ENCODE measurements around the gene NHLRC2.

NHLRC2 gene

DNA sequence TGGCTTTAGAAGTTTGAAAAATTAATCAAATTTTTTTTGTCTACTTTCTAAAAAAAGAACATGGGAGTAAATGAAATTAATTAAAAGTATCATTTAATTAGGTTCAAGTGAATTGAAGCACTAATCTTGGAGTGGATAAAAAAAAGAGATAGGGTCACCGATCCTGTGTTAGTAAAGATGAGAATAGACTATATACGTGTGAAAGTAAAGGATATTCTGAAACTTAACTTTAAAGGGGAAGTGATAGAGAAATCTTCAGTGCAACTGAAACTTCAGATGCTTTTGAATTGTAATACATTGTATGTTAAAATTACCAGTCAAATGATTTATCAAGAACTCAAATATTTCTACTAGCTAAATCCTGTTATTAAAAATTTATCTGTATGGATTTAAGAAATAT is 4.8 kb downstream of the NHLRC2 start:
- no peak for DNase-seq (ENCODE audit: low read depth)

DNA sequence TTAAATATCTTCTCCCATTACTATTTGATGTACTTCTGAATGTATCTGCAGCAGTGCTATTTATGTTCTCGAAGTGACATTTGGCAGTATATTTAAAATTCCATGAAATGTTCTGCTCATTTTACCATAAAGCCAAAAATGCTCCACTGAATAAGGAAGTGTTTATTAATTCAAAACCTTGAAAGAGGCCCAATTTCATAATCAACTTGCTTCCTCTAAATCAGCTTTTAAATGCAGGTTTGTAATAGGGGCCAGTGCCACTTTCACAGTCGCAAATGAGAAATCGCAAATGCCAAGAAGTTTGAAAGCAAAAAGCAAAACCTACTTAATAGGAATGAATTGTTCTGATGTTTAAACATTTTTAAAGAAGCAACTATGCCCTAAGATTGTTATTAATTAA is 11.4 kb downstream of the NHLRC2 start:
- no peak for DNase-seq (ENCODE audit: low read depth)

DNA sequence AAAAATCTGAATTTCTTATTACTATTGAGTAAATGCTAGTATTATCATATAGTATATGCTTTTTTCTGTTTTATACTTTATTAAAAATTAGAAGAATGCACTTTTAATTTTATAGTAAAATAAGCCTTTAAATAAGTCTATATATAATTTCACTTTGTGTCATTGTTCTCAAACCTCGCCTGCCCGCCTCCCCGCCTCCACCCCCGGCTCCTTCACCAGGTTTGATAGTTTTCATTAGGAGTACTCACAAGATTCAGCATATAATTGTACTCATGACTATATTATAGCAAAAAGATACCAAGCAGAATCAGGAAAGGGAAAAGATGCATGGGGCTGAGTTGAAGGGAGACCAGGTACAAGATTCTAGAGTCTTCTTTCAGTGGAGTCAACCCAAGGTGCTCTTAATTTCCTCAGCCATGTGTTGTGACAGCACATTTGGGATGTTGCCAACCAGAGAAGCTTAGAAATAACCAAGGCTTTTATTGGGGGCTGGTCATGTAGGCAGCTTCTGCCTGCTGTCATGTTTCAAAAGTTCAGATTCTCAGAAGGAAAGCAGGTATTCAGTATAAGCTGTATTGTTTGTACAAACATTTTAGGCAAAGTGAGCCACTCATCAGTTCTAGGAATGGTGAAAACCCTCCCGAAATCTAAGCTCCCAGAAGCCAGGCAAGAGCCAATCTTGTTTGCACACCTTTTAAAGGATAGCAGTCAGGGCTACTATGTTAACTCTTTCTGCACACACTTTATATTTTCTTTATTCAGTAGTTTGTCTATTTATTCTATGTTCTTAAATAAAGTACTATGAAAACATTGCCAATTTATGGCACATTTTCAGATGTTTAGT is 12.3 kb downstream of the NHLRC2 start:
- DNase-seq (ENCODE audit: low read depth): no peak

DNA sequence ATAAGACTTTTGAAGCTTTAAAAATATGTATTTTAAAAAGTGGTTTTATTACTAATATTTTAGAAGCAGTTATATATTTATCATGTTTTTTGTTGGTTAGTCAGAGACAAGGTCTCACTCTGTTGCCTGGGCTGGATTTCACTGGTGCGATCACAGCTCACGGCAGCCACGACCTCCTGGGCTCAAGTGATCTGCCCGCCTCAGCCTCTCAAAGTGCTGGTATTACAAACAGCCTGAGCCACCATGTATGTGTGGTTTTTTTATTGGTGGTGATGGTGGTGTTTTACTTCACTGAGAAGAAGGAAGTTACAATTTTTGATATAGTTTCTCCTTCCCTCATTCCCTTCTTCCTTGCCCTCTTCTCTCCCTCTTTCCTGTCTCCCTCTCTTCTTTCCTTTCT is 13.4 kb downstream of the NHLRC2 start:
- DNase-seq (ENCODE audit: low read depth): no peak

DNA sequence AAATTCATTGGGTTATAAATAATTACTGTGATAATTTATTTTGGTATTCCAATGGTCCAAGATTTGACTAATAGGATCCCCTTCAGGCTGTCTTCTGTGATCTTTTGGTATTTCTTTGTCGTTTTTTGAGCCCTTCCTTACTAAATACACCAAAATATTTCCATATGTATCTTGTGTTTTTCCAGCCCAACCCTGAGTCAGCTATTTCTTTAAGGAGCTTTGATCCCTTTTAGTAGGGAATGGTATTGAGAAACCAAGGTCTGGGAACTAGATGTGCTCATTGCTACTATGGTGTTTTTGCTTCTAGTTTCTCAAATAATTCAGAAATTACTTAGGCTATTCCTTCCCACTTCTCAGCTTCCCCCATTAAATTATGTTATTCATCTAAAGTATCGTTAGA is 15.3 kb downstream of the NHLRC2 start:
- no peak for DNase-seq (ENCODE audit: low read depth)

DNA sequence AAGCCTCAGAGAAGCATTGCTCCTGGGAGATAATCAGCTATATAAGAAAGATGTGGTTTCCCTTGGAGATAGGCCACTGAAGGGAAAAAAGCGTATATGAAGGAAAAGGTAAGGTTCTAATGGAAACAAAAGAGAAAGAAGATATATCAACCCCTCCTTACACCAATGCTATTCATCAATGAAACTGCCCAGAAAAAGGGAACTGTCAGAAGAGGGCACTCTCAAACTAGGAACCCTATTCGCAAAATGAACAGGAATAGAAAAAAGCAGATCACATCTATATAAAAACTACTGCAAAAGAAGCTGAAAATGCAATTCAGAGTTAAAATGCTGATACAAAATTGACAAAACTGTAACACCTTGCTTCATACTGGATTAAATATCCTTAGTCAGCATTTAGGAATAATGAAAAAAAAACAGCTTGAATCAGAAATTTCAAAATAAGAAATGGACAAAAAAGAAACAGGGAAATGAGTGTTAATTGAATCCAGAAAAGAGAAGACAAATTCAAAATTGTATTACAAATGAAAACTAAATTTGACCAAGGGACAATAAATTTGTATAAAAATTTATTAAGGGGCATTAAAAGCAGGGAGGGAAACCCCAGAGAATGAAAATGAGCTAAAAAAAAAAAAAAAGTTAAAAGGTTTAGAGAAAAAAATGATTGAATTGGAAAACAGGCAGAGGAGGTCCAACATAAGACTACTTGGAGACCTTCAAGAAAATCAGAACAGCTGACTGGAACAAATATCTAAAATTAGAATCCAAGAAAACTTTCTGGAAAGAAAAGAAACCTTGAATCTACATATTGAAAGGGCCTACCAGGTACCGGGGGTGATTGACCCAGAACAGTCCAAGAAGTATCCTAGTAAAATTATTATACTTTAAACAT is 17.9 kb downstream of the NHLRC2 start:
- no peak for DNase-seq (ENCODE audit: low read depth)

DNA sequence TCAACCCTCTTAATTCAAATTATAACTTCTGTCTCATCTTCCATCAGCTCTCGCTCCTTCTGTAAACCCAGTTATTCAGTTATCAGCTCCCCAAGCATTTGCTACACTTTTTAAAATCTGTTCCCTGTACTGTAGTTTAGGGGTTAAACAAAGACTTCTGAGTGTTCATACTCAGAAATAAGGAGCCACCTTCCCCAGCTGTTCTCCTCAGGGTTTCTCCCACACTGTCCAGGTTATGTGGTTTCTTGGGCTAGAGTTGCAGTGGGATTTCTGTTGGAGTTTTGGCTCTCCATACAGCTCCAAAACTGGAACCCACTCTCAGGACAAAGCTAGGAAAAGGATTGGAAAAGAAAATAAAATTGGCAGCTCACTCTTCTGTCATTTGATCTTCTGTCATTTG is 20.8 kb downstream of the NHLRC2 start:
- DNase-seq (ENCODE audit: low read depth): no peak

DNA sequence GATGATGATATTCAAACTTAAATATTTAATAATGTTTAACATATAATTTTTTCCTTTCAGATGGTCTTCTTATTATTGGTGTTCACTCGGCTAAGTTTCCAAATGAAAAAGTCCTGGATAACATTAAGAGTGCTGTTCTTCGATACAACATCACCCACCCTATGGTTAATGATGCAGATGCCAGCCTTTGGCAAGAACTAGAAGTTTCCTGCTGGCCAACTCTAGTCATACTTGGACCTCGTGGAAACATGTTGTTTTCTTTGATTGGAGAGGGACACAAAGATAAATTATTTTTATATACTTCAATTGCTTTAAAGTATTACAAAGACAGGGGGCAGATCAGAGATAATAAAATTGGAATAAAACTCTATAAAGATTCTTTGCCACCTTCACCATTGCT is 22.0 kb downstream of the NHLRC2 start:
- DNase-seq (ENCODE audit: low read depth): no peak

DNA sequence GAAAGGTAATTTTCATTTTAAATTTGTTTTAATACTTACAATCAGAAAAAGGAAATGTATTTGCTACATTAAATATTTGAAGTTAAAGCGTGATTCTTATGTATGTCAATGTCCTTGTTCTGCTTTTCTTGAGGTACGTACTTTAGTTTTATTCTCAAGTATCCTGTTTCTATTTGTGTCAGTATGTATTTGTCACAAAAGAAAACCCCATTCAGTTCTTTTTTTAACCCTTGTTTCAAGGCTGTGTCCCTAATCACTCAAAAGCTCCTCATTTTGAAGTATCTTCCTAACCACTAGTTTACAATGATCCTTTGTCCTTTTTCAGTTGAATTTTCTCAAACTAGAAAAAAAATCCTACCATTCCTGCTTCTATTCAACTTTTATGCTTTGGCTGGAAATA is 25.2 kb downstream of the NHLRC2 start:
- no peak for DNase-seq (ENCODE audit: low read depth)

DNA sequence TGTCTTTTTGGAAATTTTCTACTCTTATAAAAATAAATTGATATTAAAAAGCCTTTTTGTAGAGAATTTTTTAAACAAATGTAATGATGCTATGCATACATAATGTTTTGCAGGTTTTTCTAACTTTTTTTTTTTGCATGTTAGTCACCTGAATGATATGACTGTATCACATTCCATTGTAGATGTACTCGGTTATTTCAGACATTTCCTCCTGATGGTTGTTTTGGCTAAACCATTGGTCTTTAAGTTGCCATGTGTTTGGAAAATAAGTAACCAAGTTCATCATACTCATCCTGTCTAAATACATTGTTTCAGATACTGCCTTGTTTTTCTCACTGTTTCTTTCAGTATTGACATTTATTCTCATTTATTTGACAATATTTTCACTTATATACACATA is 25.8 kb downstream of the NHLRC2 start:
- DNase-seq (ENCODE audit: low read depth): no peak

DNA sequence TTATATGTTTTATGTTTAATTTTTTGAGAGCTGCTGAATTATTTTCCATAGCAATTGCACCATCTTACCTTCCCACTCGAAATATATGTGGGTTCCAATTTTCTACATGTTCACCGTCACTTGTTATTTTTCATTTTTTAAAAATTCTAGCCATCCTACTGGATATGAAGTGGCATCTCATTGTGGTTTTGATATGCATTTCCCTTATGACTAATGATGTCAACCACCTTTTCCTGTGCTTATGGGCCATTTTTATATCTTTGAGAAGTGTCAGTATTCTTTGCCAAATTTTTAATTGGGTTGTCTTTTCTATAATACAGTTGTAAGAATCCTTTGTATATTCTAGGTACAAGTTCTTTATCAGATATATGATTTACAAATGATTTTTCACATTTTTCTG is 27.8 kb downstream of the NHLRC2 start:
- DNase-seq (ENCODE audit: low read depth): no peak

DNA sequence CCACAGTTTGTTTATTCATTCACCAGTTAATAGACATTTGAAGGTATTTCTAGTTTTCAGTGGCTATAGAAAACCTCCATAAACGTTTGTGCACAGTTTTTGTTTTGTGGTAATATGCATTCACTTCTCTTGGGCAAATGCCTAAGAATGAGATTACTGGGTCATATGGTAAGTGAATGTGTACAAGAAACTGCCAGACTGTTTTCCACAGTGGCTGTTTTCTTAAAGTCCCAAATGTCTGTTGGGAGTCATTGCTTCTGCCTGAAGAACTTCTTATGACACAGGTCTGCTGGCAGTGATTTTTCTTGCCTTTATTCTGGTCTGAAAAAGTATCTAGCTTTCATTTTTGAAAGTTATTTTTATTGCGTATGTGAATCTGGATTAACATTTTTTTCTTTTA is 35.5 kb downstream of the NHLRC2 start:
- no peak for DNase-seq (ENCODE audit: low read depth)

DNA sequence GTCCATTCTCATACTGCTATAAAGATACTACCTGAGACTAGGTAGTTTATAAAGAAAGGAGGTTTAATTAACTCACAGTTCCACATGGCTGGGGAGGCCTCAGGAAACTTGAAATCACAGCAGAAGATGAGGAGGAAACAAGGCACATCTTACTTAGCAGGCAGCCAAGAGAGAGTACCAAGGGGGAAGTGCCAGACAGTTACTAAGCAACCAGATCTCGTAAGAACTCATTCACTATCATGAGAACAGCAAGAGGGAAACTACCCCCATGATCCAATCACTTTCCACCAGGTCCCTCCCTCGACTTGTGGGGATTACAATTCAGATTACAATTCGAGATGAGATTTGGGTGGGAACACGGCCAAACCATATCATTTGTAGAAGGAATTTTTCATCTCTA is 36.3 kb downstream of the NHLRC2 start:
- no peak for DNase-seq (ENCODE audit: low read depth)

DNA sequence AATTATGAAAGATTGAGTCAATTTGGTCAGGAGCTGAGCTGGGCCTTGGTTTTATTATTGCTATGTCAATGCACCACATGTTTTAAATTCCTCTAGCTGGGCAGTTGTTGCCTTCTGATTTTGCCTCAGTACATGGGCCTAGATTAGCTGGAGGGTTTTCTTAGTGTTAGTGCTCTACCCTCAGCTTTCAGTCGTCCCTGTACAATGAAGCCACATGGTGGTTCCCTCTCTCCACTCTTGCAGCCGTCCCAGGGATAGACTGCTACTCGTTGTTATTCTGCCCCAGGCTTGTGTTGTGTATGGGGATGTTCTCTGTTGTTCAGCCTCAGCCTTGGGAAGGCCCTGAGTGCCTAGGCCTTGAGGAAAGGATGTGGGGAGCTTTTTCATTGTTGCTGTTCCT is 37.0 kb downstream of the NHLRC2 start:
- DNase-seq (ENCODE audit: low read depth): no peak

DNA sequence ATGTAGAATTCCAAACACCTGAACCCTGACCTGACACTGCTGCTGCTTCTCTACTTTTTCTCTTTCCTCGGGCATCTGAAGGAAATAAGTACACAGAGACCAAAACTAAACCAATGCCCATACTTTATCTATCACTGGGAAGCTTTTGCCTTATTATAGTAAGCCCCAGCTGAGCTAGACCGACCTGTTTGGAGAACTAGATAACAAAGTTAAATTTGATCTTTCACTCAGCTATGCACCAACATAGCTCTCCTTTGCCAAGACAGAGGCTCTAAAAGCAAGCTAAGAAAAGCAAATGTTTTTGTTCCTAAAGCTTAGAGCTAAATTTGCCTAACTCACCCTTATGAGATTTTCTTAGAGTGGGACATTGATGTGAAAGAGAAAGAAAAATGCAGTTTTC is 39.1 kb downstream of the NHLRC2 start:
- DNase-seq (ENCODE audit: low read depth): no peak

DNA sequence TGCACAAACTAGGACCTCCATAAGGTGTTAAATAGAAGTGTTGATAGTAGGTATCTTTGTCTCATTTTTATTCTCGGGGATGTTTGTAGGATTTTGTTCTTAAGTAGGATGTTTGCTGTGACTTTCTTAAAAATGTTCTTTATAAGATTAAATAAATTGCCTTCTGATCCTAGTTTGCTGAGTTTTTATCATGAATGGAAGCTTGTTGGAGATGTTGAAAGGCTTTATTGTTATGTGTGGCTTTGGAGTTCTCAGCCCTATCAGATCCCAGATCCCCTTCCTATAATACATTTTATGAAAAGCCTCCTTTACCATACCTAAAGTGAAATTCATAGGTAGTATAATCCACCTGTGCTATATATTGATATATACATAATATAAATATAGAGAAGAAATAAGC is 40.1 kb downstream of the NHLRC2 start:
- DNase-seq (ENCODE audit: low read depth): no peak

DNA sequence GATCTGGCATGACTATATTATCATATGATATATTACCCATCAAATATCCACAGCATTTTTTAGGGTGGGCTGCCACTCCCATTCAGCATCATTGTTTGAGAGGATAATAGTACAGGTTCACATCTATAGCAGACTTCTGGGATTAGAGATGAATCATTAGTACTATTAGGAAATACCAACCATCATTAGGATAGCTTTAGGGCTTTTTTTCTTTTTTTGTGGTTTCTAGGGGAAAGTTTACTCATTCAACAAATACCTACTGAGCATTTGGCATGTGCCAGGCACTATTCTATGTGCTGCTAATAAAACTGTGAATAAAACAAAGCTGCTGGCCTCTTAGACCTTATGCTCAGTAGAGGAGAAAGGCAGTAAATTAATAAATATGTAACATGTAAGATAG is 40.6 kb downstream of the NHLRC2 start:
- DNase-seq (ENCODE audit: low read depth): no peak

DNA sequence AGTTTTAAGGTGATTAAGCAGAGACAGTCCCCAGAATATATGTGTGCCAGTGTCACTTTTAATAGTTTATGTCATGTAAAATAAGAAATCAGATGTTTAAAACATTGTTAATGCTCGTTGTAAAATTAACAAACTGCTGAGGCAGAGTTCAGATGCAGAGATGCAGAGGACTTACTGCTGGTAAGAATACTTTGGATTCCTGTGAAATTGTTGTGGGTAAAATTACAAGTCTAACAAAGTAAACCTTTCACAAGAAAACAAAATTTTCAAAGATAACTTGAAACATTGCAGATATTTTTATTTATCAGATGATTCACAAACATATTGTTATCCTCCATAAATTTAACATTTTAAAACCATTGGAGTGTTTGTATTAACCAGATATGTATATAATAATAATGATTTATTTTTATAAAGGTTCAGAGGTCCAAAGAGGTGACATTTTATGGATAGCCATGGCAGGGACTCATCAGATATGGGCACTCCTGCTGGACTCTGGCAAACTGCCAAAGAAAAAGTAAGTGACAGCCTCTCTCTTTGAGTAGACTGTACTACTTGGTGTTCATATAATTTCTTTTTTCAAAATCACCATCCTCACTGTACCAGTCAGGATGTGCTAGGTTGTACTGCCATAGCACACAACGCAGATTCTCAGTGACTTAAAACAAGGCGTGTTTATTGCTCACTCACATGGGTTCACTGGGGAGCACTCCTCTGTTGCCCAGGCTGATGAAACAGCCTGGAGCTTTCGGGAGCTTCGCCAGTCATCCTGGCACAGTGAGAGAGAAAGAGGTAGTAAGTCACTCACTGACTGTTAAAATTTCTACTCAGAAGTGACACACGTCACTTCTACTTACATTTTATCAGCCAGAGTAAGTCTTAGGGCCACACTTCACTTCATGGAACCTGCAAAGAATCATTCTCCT is 43.5 kb downstream of the NHLRC2 start:
- no peak for DNase-seq (ENCODE audit: low read depth)

DNA sequence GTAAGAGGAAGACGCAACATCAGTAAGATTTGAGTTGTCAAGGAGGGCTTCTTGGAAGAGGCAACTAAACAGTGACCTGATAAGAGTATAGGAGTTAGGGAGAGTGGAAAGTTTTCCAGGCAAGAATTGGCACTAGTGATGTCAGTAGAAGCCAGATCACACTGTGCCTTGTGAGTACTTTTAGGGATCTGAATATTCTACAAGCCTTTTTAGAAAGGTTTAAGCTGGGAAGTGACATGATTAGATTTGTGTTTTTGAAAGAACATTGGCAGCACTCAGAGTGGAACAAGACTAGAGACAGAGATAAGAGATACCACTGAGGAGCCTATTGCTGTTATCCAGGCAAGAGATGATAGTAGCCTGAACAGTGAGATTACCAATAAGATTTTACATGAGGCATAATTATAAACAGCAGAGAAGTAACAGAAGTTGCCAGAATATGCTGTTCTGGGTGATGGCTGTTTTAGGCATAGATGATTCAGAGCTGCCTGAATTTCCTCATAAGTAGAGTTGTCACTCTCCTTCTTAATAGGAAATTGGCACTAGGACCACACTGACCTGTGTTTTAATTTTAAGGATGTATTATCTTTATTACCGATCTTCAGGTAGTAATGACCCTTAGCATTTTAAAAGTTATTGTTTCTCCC is 45.6 kb downstream of the NHLRC2 start:
- no peak for DNase-seq (ENCODE audit: low read depth)

DNA sequence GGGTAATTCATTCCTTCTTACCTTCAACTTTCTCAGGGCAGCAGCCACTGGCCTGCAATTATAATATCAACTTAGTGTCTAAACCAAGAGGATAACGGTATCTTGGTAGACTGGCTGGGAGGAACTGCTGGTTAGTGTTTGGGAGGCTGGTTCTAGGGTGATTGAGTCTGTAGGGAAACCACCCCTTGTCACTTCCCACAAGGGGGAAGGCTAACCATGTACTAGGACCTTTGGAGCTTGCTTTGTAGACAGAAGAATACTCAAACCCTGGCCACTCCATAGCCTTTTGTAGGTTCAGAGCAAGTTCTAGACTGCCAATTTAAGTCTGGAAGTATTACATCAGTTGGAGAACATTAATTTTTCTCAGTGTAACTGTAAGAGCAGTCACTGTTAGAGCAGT is 51.3 kb downstream of the NHLRC2 start:
- DNase-seq (ENCODE audit: low read depth): no peak

DNA sequence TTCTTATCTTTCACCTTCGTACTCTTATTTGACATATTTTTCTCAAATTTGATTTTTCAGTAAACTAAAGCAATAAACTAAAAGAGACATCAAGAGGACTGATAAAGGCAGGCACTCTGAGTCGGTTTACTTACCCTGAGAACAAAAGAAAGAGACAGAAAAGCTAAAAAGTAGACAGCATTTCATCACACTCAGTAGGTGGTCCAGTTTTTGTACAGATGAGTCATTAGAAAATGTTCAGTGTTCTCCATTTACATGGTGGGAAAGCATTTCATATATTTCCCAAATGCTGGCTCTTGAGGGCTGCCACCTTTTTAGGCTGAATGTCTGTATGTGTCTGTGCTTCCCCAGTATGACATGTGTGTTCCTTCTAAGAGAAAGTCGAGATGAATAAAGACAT is 52.7 kb downstream of the NHLRC2 start:
- DNase-seq (ENCODE audit: low read depth): no peak

DNA sequence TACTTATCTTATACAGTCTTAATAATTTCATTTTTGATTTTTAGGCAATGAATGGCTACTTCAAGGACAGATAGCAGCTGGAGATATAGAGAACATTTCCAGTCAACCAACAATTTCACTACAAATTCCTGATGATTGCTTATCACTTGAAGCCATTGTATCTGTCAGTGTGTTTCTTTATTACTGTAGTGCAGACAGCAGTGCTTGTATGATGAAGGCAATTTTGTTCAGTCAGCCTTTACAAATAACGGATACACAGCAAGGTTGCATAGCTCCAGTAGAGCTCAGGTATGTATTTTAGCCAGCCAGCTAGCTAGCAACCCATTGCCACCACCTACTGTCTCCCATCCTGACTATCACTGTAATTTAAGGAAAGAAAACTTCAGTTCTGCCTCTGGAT is 53.8 kb downstream of the NHLRC2 start:
- DNase-seq (ENCODE audit: low read depth): no peak

All from stromal cell of bone marrow (primary cell).